ENCODE data around the gene CUBN.

The CUBN gene

GRCh38 chr10:17066807-17067206 is 62.8 kb downstream of the CUBN start:
- DNase-seq, result no peak

GRCh38 chr10:17066000-17066399 is 63.6 kb downstream of the CUBN start:
- DNase-seq, result no peak

DNA sequence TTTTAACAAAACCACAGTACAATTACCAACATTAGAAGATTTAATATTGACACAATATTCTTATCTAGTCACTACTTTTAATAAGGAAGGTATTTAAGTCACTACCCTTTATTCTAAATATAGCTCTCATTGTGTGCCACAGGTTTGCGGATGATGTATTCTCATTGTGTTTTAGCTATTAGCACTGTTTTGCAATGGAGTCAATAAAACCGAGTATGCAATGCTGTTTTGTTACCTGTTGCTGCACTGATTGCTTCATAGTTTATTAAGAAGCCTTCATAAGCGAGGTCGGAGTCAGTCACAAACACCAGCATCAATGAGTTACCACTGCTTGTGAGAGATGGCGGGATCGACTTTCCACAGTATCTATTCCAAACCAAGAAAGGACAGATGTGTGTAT is 64.3 kb downstream of the CUBN start:
- DNase-seq, result no peak

DNA sequence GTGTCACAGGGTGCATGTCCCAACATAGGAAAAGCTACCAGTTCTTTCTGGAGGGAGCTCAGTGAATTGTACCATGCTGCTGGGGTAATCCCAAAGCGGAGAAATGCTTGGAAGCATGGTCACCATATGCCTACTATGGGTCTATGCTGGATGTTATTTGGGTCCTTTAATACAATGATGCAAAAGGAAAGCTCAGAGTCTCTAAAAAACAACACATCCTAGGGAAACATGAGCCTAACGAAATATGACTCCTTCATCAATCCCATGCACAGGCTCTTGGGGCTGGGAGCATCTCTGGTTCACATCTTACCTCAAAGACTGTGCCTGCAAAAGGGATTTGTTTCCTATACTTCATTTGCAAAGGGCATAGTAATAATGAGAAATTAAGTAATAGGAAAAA is 65.2 kb downstream of the CUBN start:
- no peak for DNase-seq

DNA sequence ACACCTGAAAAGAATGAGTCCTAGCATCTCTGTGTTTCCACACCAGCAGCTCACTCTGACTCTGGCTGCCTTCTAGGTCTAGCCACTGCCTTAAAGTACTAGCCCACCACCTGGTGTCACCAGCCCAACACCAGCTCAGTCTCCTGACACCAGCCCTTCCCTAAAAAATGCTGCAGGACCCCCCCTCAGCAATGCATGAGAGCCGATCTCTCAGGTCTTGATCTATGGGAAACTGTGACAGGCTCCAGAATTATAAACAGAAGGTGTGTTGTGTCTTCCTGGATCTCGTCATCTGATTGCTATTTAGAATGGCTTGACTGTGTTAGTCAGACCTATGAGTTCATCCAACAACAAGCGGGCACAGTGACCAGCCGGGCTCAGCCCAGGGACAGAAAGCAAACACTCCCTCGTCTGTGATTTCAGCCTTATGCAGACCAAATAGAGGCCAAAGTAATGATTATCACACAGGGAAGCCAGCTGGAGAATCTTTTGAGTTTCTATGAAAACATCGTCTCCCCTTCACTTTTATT is 66.6 kb downstream of the CUBN start:
- no peak for DNase-seq

DNA sequence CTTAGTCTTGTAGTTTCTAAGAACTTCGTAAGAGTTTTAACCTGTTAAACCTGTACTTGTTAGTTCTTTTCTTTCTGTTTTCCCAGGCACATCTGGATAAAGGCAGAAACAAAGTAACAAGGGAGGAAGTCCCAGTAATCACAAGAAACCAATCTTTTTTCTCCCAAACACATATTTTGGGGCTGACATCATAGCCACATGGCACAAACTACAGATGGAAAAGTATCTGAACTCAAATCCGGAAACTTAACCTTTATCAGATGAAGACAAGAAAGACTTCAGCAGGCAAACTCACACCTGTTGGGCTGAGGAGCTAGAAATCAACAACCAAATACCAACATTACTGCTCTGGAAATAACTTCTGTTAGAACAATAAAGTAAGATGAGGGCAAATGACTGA is 67.1 kb downstream of the CUBN start:
- no peak for DNase-seq

- DNase-seq, result no peak
These were observed 67.6 kb downstream of the CUBN start for GRCh38 chr10:17062009-17062408.

DNA sequence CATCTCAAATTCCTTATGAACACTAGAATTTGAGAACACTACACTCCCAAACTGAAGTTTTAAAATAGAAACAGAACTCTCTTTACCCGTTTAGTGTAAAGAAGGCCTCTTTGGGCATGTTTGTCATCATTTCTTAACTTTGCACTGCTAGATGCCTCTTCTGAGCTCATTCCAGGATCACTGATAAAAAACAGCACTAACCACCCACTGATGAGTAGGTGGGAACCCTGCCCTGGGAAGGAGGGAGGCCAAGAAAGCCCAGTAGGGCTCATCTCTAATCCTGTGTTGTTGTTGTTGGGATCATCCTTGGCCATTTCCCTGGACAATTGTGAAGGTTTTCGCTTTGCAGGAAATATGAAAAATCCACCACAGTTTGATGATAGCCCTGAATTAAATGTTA is 68.2 kb downstream of the CUBN start:
- DNase-seq, result no peak

- no peak for DNase-seq
These were observed 69.3 kb downstream of the CUBN start for GRCh38 chr10:17060289-17060688.

- DNase-seq, result no peak
These were observed 70.4 kb downstream of the CUBN start for GRCh38 chr10:17059197-17059688.

- DNase-seq, result no peak
These were observed 71.5 kb downstream of the CUBN start for GRCh38 chr10:17058093-17058492.

- no peak for DNase-seq
These were observed 72.7 kb downstream of the CUBN start for GRCh38 chr10:17056781-17057428.

GRCh38 chr10:17053513-17053912 is 76.1 kb downstream of the CUBN start:
- no peak for DNase-seq

- no peak for DNase-seq
These were observed 76.5 kb downstream of the CUBN start for GRCh38 chr10:17053061-17053460.

GRCh38 chr10:17051851-17052250 is 77.8 kb downstream of the CUBN start:
- no peak for DNase-seq

GRCh38 chr10:17049195-17049594 is 80.4 kb downstream of the CUBN start:
- no peak for DNase-seq

GRCh38 chr10:17047908-17048307 is 81.7 kb downstream of the CUBN start:
- DNase-seq, result no peak

GRCh38 chr10:17046989-17047388 is 82.6 kb downstream of the CUBN start:
- no peak for DNase-seq

GRCh38 chr10:17043586-17043985 is 86.0 kb downstream of the CUBN start:
- DNase-seq, result no peak

DNA sequence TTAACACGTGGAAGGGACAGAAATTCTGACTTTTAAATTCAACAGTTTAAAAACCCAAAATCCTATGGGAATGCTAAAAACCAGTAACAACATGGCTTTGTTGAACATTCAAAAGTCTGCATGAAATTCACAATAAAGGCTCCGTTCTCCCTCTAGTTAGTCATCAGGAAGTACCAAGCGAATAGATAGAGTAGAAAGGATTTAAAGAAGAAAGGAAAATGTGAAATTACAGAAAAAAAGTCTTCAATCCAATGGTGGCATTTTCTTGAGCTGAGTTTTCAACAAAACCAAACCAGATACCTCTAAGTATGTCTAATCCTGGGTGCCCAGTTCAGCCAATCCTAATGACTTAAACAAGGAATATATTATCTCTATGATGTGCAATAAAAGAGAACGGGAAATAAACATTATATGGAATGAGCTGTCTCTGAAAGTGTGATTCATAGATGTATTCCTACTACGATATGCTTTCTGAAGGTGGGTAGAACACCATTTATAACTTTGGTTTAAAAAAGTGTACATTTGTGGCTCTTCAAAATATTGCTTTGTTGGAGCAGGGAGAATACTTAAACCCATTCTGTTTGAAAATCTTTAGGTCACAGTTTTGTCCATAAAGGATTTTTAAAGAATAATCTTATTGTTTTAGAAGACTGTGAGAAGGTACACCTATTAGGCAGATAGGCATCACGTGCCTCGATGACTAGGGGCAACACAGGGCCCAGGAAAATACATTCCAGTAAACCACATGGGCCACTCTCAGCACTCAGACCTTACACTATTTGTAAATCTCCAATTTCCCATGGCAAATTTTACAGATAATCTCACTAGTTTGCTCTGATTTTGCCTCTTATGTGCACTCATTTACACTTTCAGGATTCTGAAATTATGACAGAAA is 87.7 kb downstream of the CUBN start:
- no peak for DNase-seq

DNA sequence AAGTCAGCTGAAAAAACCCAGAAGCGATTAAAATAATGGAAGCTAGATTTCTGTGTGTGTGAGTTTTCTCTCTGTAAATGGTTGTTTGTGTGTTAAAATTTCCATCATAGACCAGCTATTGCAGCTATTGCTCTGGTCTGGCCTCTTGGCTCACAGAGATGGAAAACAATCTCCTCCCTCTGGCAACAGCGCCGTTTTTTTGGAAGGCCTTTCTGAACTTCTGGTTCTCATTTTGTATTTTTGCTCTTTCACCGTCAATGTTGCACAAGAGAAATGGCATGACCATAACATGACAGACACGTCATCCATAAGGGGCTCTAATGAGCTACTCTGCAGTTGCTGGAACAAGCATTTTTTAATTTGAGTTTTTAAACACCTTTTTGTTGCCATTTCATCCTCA is 91.0 kb downstream of the CUBN start:
- no peak for DNase-seq

GRCh38 chr10:17037910-17038309 is 91.7 kb downstream of the CUBN start:
- DNase-seq, result no peak

GRCh38 chr10:17035446-17035845 is 94.2 kb downstream of the CUBN start:
- no peak for DNase-seq
